H9 (cell line): Measurements from ENCODE around the gene PEX7. TPM values are rescaled to one million over a fixed set of nuclear protein-coding genes. Genes with fewer than 3 reads are reported as not detected.

Experiments used
- DNase-seq: peaks from one replicate; pipeline ENCODE4 v3.0.0-alpha.2; 2017
- H2AFZ ChIP-seq: one replicate; pipeline ENCODE4 v1.6.1; 2013; ENCODE audit warnings: mild to moderate bottlenecking, low read length, control low read depth, moderate library complexity
- H2AK5ac ChIP-seq: 2 replicates; pipeline ENCODE4 v1.6.1; 2013; ENCODE audit warnings: low read length, control low read depth, mixed read lengths; ENCODE audit not compliant: insufficient read length
- H2BK120ac ChIP-seq: one replicate; pipeline ENCODE4 v1.6.1; 2013; ENCODE audit warnings: low read depth, mild to moderate bottlenecking, low read length, control low read depth, inconsistent platforms; ENCODE audit not compliant: poor library complexity, severe bottlenecking
- H2BK12ac ChIP-seq: 2 replicates; pipeline ENCODE4 v1.6.1; 2013; ENCODE audit warnings: low read length, control low read depth, mixed read lengths, low read depth; ENCODE audit not compliant: insufficient read length
- H2BK15ac ChIP-seq: 2 replicates; pipeline ENCODE4 v1.6.1; 2013; ENCODE audit warnings: low read depth, low read length, control low read depth
- H2BK20ac ChIP-seq: one replicate; pipeline ENCODE4 v1.6.1; 2013; ENCODE audit warnings: low read depth, mild to moderate bottlenecking, low read length, control low read depth, inconsistent platforms; ENCODE audit not compliant: poor library complexity, severe bottlenecking
- H2BK5ac ChIP-seq: 2 replicates; pipeline ENCODE4 v1.6.1; 2013; ENCODE audit warnings: low read length, control low read depth, mixed read lengths; ENCODE audit not compliant: insufficient read length
- H3K14ac ChIP-seq: 2 replicates; pipeline ENCODE4 v1.6.1; 2013; ENCODE audit warnings: low read length, control low read depth; ENCODE audit not compliant: insufficient read depth
- H3K18ac ChIP-seq: 2 replicates; pipeline ENCODE4 v1.6.1; 2013; ENCODE audit warnings: low read depth, mild to moderate bottlenecking, mixed read lengths, low read length, control low read depth; ENCODE audit not compliant: insufficient read length
- H3K23ac ChIP-seq: 2 replicates; pipeline ENCODE4 v1.6.1; 2013; ENCODE audit warnings: low read length, control low read depth, mixed read lengths, low read depth; ENCODE audit not compliant: insufficient read length
- H3K23me2 ChIP-seq: 2 replicates; pipeline ENCODE4 v1.6.1; 2013; ENCODE audit warnings: low read depth, mild to moderate bottlenecking, mixed read lengths, low read length, control low read depth; ENCODE audit not compliant: insufficient read length, poor library complexity, severe bottlenecking
- H3K27ac ChIP-seq: 2 replicates; pipeline ENCODE4 v1.5.1; 2013; ENCODE audit warnings: low read length, control low read depth, mixed read lengths, low read depth; ENCODE audit not compliant: insufficient read length
- H3K27me3 ChIP-seq: 2 replicates; pipeline ENCODE4 v1.6.1; 2013; ENCODE audit warnings: low read length, control low read depth, inconsistent platforms; ENCODE audit not compliant: insufficient read depth
- H3K4ac ChIP-seq: 2 replicates; pipeline ENCODE4 v1.6.1; 2013; ENCODE audit warnings: low read depth, mild to moderate bottlenecking, control low read depth, inconsistent platforms, low read length, moderate library complexity
- H3K4me1 ChIP-seq: 2 replicates; pipeline ENCODE4 v1.6.1; 2013; ENCODE audit warnings: low read length, control low read depth, inconsistent platforms; ENCODE audit not compliant: insufficient read depth
- H3K4me2 ChIP-seq: 2 replicates; pipeline ENCODE4 v1.6.1; 2013; ENCODE audit warnings: low read length, control low read depth, mixed read lengths; ENCODE audit not compliant: insufficient read length, insufficient read depth
- H3K56ac ChIP-seq: 2 replicates; pipeline ENCODE4 v1.6.1; 2013; ENCODE audit warnings: low read depth, mild to moderate bottlenecking, mixed read lengths, low read length, control low read depth; ENCODE audit not compliant: insufficient read length
- H3K79me1 ChIP-seq: 2 replicates; pipeline ENCODE4 v1.6.1; 2013; ENCODE audit warnings: low read depth, mild to moderate bottlenecking, moderate library complexity, low read length, control low read depth, inconsistent platforms; ENCODE audit not compliant: insufficient read depth, poor library complexity, severe bottlenecking
- H3K79me2 ChIP-seq: 2 replicates; pipeline ENCODE4 v1.6.1; 2013; ENCODE audit warnings: low read length, control low read depth, inconsistent platforms; ENCODE audit not compliant: insufficient read depth
- H3K9ac ChIP-seq: 2 replicates; pipeline ENCODE4 v1.6.1; 2013; ENCODE audit warnings: low read length, control low read depth, mixed read lengths; ENCODE audit not compliant: insufficient read length; ENCODE audit errors: extremely low read depth
- H3K9me3 ChIP-seq: one replicate; pipeline ENCODE4 v1.6.1; 2013; ENCODE audit warnings: low read depth, low read length, inconsistent platforms; ENCODE audit not compliant: control insufficient read depth
- H3T11ph ChIP-seq: one replicate; pipeline ENCODE4 v1.6.1; 2013; ENCODE audit warnings: mild to moderate bottlenecking, low read length, control low read depth, inconsistent platforms
- H4K20me1 ChIP-seq: one replicate; pipeline ENCODE4 v1.6.1; 2013; ENCODE audit not compliant: control insufficient read depth, insufficient read length, insufficient read depth
- H4K5ac ChIP-seq: 2 replicates; pipeline ENCODE4 v1.6.1; 2013; ENCODE audit warnings: low read depth, mild to moderate bottlenecking, mixed read lengths, low read length, control low read depth; ENCODE audit not compliant: insufficient read length
- H4K8ac ChIP-seq: replicated peaks from 2 replicates; pipeline ENCODE4 v1.6.1; 2013; ENCODE audit warnings: low read length, control low read depth, mixed read lengths, low read depth; ENCODE audit not compliant: insufficient read length
- H4K91ac ChIP-seq: 2 replicates; pipeline ENCODE4 v1.6.1; 2013; ENCODE audit warnings: low read depth, mild to moderate bottlenecking, moderate library complexity, mixed read lengths, low read length, control low read depth; ENCODE audit not compliant: insufficient read length
- H3K27ac Mint-ChIP-seq, 3 experiments: 2 replicates in 2 of 3; 3 replicates in 1 of 3; pipeline ENCODE4 v1.8.0; 2020 to 2021; ENCODE audit warnings: mixed read lengths in 3 of 3, mild to moderate bottlenecking in 1 of 3, moderate library complexity in 1 of 3
- H3K27me3 Mint-ChIP-seq: 2 replicates; pipeline ENCODE4 v1.8.0; 2021; ENCODE audit warnings: low read depth, mild to moderate bottlenecking, moderate library complexity, mixed read lengths
- H3K36me3 Mint-ChIP-seq, 3 experiments: 2 replicates in 2 of 3; 3 replicates in 1 of 3; pipeline ENCODE4 v1.8.0; 2020 to 2021; ENCODE audit warnings: low read depth in 3 of 3, mixed read lengths in 3 of 3; ENCODE audit not compliant: insufficient read depth in 1 of 3
- H3K4me1 Mint-ChIP-seq, 2 experiments: 2 replicates each; pipeline ENCODE4 v1.8.0; 2020; ENCODE audit warnings: mixed read lengths in 2 of 2
- H3K4me3 Mint-ChIP-seq, 2 experiments: 2 replicates in 1 of 2; 3 replicates in 1 of 2; pipeline ENCODE4 v1.8.0; 2020 to 2021; ENCODE audit warnings: mild to moderate bottlenecking in 2 of 2, mixed read lengths in 2 of 2, moderate library complexity in 1 of 2
- H3K9me3 Mint-ChIP-seq, 2 experiments: 2 replicates in 1 of 2; 3 replicates in 1 of 2; pipeline ENCODE4 v1.8.0; 2020; ENCODE audit warnings: mild to moderate bottlenecking in 2 of 2, mixed read lengths in 2 of 2, moderate library complexity in 1 of 2
- CTCF ChIP-seq: fragments of 200-600 bp; sonication (generic); conservative IDR thresholded peaks from 3 replicates; pipeline ENCODE4 v1.8.0; 2021; ENCODE audit warnings: antibody characterized with exemption, mild to moderate bottlenecking
- WGBS: extraction: QIAGEN DNeasy Blood & Tissue Kit; methylation state at CpG from one replicate; pipeline ENCODE4 v1.1.7; 2013; ENCODE audit warnings: missing lambda C conversion rate, low lambda C conversion rate, mixed read lengths; ENCODE audit not compliant: insufficient read length; ENCODE audit errors: extremely low coverage; 5-methylcytosine and 5-hydroxymethylcytosine counted together
- total RNA-seq: library from RNA; stranded (reverse); gene quantifications from 2 replicates; pipeline ENCODE4 v1.2.1, GENCODE V29; 2021

Gene PEX7
- total RNA-seq, 1 experiment from 2014 or later, result 8.4 TPM

DNA sequence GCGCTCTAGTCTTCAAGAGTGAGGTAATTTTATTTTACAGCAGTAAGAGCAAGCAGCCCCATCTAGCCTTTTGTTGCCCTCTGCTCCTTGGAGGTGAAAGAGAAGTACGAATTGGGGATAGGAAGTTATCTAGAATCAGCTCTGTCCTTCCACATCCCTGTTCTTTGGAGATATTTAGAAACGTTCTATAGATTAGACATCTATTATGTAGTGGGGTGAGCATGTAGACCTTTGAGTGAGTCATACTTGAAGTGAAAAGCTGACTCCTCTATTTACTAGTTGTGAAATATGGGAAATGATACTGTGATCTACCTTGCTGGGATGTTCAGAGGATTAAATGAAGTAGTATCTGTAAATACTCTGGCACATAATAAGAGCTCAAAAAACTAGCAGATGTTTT lies 63.7 kb downstream of the PEX7 start:
- no peaks in the 10 kb centered on the region for H3K23me2 ChIP-seq
- no peak overlapping the region for H4K91ac ChIP-seq
- no peak overlapping the region for H4K8ac ChIP-seq
- WGBS, result no CpG with 5 or more reads among the region's 3 CpGs
- H4K5ac ChIP-seq, result no peak overlapping the region
- H3K9ac ChIP-seq, result no peak overlapping the region
- H3K36me3 Mint-ChIP-seq, result no peaks in the 10 kb centered on the region
- no peak overlapping the region for H3K23ac ChIP-seq
- no peak overlapping the region for H3K27ac ChIP-seq
- H2BK12ac ChIP-seq, result no peak overlapping the region
- no peak overlapping the region for H2BK120ac ChIP-seq
- H3K4me1 ChIP-seq, result no peaks in the 10 kb centered on the region
- no peak overlapping the region for H3T11ph ChIP-seq
- H3K4me1 Mint-ChIP-seq, result peaks cover 6 to 7% of the 10 kb centered on the region in 2 experiments
- no peak overlapping the region for H3K56ac ChIP-seq
- no peak overlapping the region for H2AK5ac ChIP-seq
- no peak overlapping the region for H3K18ac ChIP-seq
- no peak overlapping the region for H2BK15ac ChIP-seq
- H3K9me3 Mint-ChIP-seq, result no peaks in the 10 kb centered on the region
- no peak for DNase-seq
- no peaks in the 10 kb centered on the region for H3K27me3 ChIP-seq
- no peak overlapping the region for H3K27ac Mint-ChIP-seq
- H2BK20ac ChIP-seq, result no peak overlapping the region
- TF ChIP-seq CTCF, result no peak
- H3K79me2 ChIP-seq, result no peaks in the 10 kb centered on the region
- no peak overlapping the region for H3K4me2 ChIP-seq
- H3K9me3 ChIP-seq, result no peaks in the 10 kb centered on the region
- H2AFZ ChIP-seq, result no peak overlapping the region
- no peak overlapping the region for H3K14ac ChIP-seq
- H3K4me3 Mint-ChIP-seq, result no peak overlapping the region
- no peaks in the 10 kb centered on the region for H4K20me1 ChIP-seq
- H3K27me3 Mint-ChIP-seq, result no peaks in the 10 kb centered on the region
- no peaks in the 10 kb centered on the region for H3K79me1 ChIP-seq
- no peak overlapping the region for H3K4ac ChIP-seq
- H2BK5ac ChIP-seq, result no peak overlapping the region
